Measurements from ENCODE around the gene TRPV2.
"Not testable (repeated sequence)": the region's sequence is repeated elsewhere in the genome, so short reads cannot be mapped to it uniquely, and the experiment has no call there.

The TRPV2 gene

GRCh38 chr17:16437083-16437482 is 21.7 kb downstream of the TRPV2 start:
- FAIRE-seq, result no peak

- FAIRE-seq, result no peak
Measured at GRCh38 chr17:16438173-16438556, 22.8 kb downstream of the TRPV2 start.

- peak; percentile 95 for FAIRE-seq
Measured at GRCh38 chr17:16438557-16439302, 23.4 kb downstream of the TRPV2 start.

GRCh38 chr17:16439303-16439791 is 24.0 kb downstream of the TRPV2 start:
- no peak for FAIRE-seq

- FAIRE-seq, result no peak
Measured at GRCh38 chr17:16439811-16440351, 24.5 kb downstream of the TRPV2 start.

GRCh38 chr17:16440354-16440753 is 25.0 kb downstream of the TRPV2 start:
- not testable (repeated sequence) for FAIRE-seq

GRCh38 chr17:16440901-16441629 is 25.7 kb downstream of the TRPV2 start:
- FAIRE-seq, result no peak

- FAIRE-seq, result no peak
Measured at GRCh38 chr17:16442141-16442540, 26.8 kb downstream of the TRPV2 start.

- FAIRE-seq, result no peak
Measured at GRCh38 chr17:16442594-16443510, 27.5 kb downstream of the TRPV2 start.

GRCh38 chr17:16443511-16444257 is 28.3 kb downstream of the TRPV2 start:
- no peak for FAIRE-seq

- no peak for FAIRE-seq
Measured at GRCh38 chr17:16444258-16444886, 29.0 kb downstream of the TRPV2 start.

GRCh38 chr17:16446338-16446983 is 31.1 kb downstream of the TRPV2 start:
- FAIRE-seq, result no peak

GRCh38 chr17:16447676-16448075 is 32.3 kb downstream of the TRPV2 start:
- no peak for FAIRE-seq

- FAIRE-seq, result no peak
Measured at GRCh38 chr17:16448490-16448889, 33.1 kb downstream of the TRPV2 start.

- no peak for FAIRE-seq
Measured at GRCh38 chr17:16449121-16449570, 33.8 kb downstream of the TRPV2 start.

- FAIRE-seq, result no peak
Measured at GRCh38 chr17:16450028-16450427, 34.7 kb downstream of the TRPV2 start.

- FAIRE-seq, result not testable (repeated sequence)
Measured at GRCh38 chr17:16452268-16452667, 36.9 kb downstream of the TRPV2 start.

- FAIRE-seq, result no peak
Measured at GRCh38 chr17:16453493-16453851, 38.1 kb downstream of the TRPV2 start.

- no peak for FAIRE-seq
Measured at GRCh38 chr17:16455997-16456741, 40.8 kb downstream of the TRPV2 start.

GRCh38 chr17:16456742-16457316 is 41.5 kb downstream of the TRPV2 start:
- FAIRE-seq, result no peak
